ENCODE data around the gene DGKH. TPM values are rescaled to one million over a fixed set of nuclear protein-coding genes. Genes with fewer than 3 reads are reported as not detected.

The DGKH gene
- total and polyA plus RNA-seq, 2 of the 13 experiments (the other 11 are each of a cell fraction or from before 2014, with no cell fraction given): 0.01 to 0.13 TPM

GRCh38 chr13:42056583-42056982 lies 8.1 kb downstream of the DGKH start:
- ChIA-PET POLR2A (no interaction called here), CTCF (ENCODE audit: low intra/inter-chr PET ratio, low total read pairs) (no interaction called here)
- Histone ChIP-seq H3K27me3 (ENCODE audit: control insufficient read depth in 1 of 2, insufficient read depth in 2 of 2, low read length in 2 of 2) (peaks cover 0 to 3% of the 10 kb centered on the region in 2 experiments; a peak in 2 of 5 replicates), H3K27ac (ENCODE audit: extremely low read length, insufficient read depth, low read length) (no peak overlapping the region), H3K9ac (ENCODE audit: insufficient read depth, low read depth, low read length) (no peak overlapping the region), H3K79me2 (ENCODE audit: insufficient read depth, low read length) (no peaks in the 10 kb centered on the region), H4K20me1 (ENCODE audit: insufficient read depth, low read length) (no peaks in the 10 kb centered on the region), H3K36me3 (replicated peaks in 1 of 2; ENCODE audit: control insufficient read depth in 1 of 2, insufficient read depth in 2 of 2, low read length in 2 of 2) (no peaks in the 10 kb centered on the region), H2AFZ (ENCODE audit: low read length) (no peak overlapping the region), H3K9me3 (ENCODE audit: low read length) (no peaks in the 10 kb centered on the region), H3K4me3 (replicated peaks in 1 of 3; ENCODE audit: insufficient read depth in 1 of 3, low read depth in 2 of 3, low read length in 3 of 3) (no peak overlapping the region), H3K4me2 (ENCODE audit: low read depth, low read length) (no peak overlapping the region), H3K4me1 (ENCODE audit: insufficient read depth, low read length) (no peaks in the 10 kb centered on the region)
- DNase-seq (ENCODE audit: low spot score) (no peak), FAIRE-seq (no peak), ATAC-seq (no peak)
- 40% methylated on average over 6 of the region's 6 CpGs for WGBS (ENCODE audit: low lambda C conversion rate)
- intact Hi-C loops (cut with micrococcal nuclease; ENCODE audit: unreplicated experiment) (no loop called here), in situ Hi-C loops (cut with HindIII; ENCODE audit: extremely low pct_ligation_motif_present, low pct_unique_long_range_greater_than_20kb) (no loop called here)
- no TSS peak for BruUV-seq (replicated peaks)
- TF ChIP-seq FOXC1 (CRISPR knock-in tag; IDR thresholded peaks at IDR 0.05; ENCODE audit: borderline replicate concordance) (no peak), ZNF343 (CRISPR knock-in tag; IDR thresholded peaks at IDR 0.05) (no peak), PHF21A (CRISPR knock-in tag; IDR thresholded peaks at IDR 0.05) (no peak), ZNF792 (CRISPR knock-in tag; IDR thresholded peaks at IDR 0.05) (no peak), MXD3 (CRISPR knock-in tag; IDR thresholded peaks at IDR 0.05) (no peak), ZNF709 (CRISPR knock-in tag; IDR thresholded peaks at IDR 0.05) (no peak), HOXA7 (CRISPR knock-in tag; IDR thresholded peaks at IDR 0.05) (no peak), GATAD2A (CRISPR knock-in tag; IDR thresholded peaks at IDR 0.05) (no peak), ZBTB8A (CRISPR knock-in tag; IDR thresholded peaks at IDR 0.05; ENCODE audit: borderline replicate concordance, low read depth) (no peak), ZBTB1 (CRISPR knock-in tag; IDR thresholded peaks at IDR 0.05; ENCODE audit: borderline replicate concordance) (no peak), ZNF740 (CRISPR knock-in tag; IDR thresholded peaks at IDR 0.05) (no peak), ZNF503 (CRISPR knock-in tag; IDR thresholded peaks at IDR 0.05) (no peak), SSRP1 (CRISPR knock-in tag; IDR thresholded peaks at IDR 0.05) (no peak), LCORL (IDR thresholded peaks at IDR 0.05) (no peak), LCORL (CRISPR knock-in tag; IDR thresholded peaks at IDR 0.05) (no peak), ZNF350 (CRISPR knock-in tag; IDR thresholded peaks at IDR 0.05; ENCODE audit: borderline replicate concordance, low read depth) (no peak), ARID3A (IDR thresholded peaks at IDR 0.05; ENCODE audit: low read depth, low read length) (no peak), IKZF1 (IDR thresholded peaks at IDR 0.05) (no peak)
- TF ChIP-seq, protein P1, sequence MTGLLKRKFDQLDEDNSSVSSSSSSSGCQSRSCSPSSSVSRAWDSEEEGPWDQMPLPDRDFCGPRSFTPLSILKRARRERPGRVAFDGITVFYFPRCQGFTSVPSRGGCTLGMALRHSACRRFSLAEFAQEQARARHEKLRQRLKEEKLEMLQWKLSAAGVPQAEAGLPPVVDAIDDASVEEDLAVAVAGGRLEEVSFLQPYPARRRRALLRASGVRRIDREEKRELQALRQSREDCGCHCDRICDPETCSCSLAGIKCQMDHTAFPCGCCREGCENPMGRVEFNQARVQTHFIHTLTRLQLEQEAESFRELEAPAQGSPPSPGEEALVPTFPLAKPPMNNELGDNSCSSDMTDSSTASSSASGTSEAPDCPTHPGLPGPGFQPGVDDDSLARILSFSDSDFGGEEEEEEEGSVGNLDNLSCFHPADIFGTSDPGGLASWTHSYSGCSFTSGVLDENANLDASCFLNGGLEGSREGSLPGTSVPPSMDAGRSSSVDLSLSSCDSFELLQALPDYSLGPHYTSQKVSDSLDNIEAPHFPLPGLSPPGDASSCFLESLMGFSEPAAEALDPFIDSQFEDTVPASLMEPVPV (CRISPR knock-in tag; IDR thresholded peaks at IDR 0.05): no peak
